ENCODE measurements around the gene PRMT7. TPM values are rescaled to one million over a fixed set of nuclear protein-coding genes. Genes with fewer than 3 reads are reported as not detected.

The PRMT7 gene
- total RNA-seq, 1 donor from 2014 or later = 80.5 TPM

DNA sequence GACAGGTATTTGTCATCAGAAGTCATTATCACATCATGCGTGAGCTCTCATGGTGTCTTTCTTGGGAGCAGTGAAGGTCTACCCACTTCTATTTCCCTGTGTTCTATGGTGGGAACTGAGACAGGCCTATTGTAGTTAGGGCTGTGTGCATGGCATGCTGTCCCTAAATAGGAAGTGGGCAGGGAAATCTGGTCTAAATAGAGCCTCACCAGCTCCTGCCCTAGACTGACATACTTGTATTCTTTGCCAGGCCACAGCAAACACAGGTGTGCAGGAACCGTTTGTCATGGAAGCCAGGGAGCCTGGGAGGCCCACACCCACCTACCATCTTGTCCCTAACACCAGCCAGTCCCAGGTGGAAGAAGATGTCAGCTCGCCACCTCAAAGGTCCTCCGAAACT lies 36.4 kb upstream of the PRMT7 start:
- H3K4me1 Mint-ChIP-seq (ENCODE audit: low read depth) = peaks cover 60% of the 10 kb centered on the region
- no peak for DNase-seq (ENCODE audit: low spot score)
- intact Hi-C loops (cut with micrococcal nuclease) = no loop called here
- H3K27ac Mint-ChIP-seq = peak overlapping the region; percentile 63
- no peaks in the 10 kb centered on the region for H3K9me3 Mint-ChIP-seq
- H3K27me3 Mint-ChIP-seq (ENCODE audit: low read depth) = no peaks in the 10 kb centered on the region
- H3K36me3 Mint-ChIP-seq (ENCODE audit: low read depth) = peaks cover 77% of the 10 kb centered on the region
- H3K4me3 Mint-ChIP-seq (ENCODE audit: low read depth) = peak overlapping the region; percentile 33

DNA sequence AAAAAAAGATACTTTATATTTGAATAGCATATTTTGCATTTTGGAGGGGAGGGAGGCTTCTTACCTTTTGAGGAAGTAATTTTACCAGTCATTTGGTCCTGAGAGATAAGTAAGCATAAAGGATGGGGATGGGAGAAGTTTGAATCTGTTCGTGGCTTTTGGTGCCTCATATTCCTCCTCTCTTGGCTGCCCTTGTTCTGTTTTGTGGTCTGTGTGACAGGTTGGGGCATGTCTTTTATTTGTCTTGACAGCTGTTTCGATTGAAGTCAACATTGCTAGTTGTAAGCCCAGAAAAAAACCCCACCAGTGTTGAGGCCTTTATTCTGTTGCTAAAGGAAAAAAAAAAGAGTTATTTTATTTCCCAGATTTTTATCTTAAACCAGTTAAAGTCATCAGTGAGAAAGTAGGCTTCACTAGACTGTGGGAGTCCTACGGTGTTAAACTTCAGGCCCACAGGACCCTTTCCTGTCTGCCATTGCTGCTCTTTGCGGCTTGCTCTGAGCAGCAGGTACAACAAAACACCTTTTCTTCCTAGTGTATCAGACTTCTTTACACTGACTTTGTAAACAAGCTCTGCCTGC lies 35.1 kb upstream of the PRMT7 start:
- H3K4me3 Mint-ChIP-seq (ENCODE audit: low read depth) = peak overlapping the region; percentile 44
- H3K27ac Mint-ChIP-seq = peak overlapping the region; percentile 76
- H3K36me3 Mint-ChIP-seq (ENCODE audit: low read depth) = peaks cover 72% of the 10 kb centered on the region
- no peaks in the 10 kb centered on the region for H3K9me3 Mint-ChIP-seq
- H3K4me1 Mint-ChIP-seq (ENCODE audit: low read depth) = peaks cover 51% of the 10 kb centered on the region
- DNase-seq (ENCODE audit: low spot score) = peak; percentile 31
- intact Hi-C loops (cut with micrococcal nuclease) = loop anchor here (1.0 kb wide), 2 partner anchors 9 to 10 kb away; no protein-coding TSS in a partner anchor
- H3K27me3 Mint-ChIP-seq (ENCODE audit: low read depth) = no peaks in the 10 kb centered on the region

DNA sequence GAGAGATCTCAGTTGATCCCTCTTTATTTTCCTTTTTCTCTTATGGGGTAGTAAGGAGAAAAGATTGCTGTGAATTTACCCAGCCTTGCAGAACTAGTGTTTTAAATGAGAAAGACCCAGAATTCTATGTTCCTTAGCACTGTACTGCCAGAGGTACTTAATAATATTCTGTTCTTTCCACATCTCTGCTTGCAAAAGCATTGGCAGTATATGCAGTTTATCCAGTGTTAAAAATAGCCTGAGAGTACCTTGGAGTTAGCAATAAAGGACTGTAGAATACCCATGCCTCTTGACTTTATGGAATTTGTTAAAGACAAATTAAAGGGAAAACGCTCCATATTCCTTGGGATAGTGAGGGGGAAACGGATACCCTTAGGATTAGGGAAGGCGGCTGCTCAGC lies 34.6 kb upstream of the PRMT7 start:
- intact Hi-C loops (cut with micrococcal nuclease) = loop anchor here (1.0 kb wide), 1 partner anchor 8 kb away; no protein-coding TSS in a partner anchor
- H3K36me3 Mint-ChIP-seq (ENCODE audit: low read depth) = peaks cover 72% of the 10 kb centered on the region
- H3K27me3 Mint-ChIP-seq (ENCODE audit: low read depth) = no peaks in the 10 kb centered on the region
- no peak for DNase-seq (ENCODE audit: low spot score)
- H3K4me3 Mint-ChIP-seq (ENCODE audit: low read depth) = peak overlapping the region; percentile 44
- peaks cover 50% of the 10 kb centered on the region for H3K4me1 Mint-ChIP-seq (ENCODE audit: low read depth)
- H3K9me3 Mint-ChIP-seq = no peaks in the 10 kb centered on the region
- peak overlapping the region; percentile 76 for H3K27ac Mint-ChIP-seq

GRCh38 chr16:68279726-68280558 lies 30.9 kb upstream of the PRMT7 start:
- intact Hi-C loops (cut with micrococcal nuclease) = loop anchor here (10.0 kb wide), 1 partner anchor 195 kb away; the partner anchor contains the start of gene NFATC3
- no peaks in the 10 kb centered on the region for H3K27me3 Mint-ChIP-seq (ENCODE audit: low read depth)

DNA sequence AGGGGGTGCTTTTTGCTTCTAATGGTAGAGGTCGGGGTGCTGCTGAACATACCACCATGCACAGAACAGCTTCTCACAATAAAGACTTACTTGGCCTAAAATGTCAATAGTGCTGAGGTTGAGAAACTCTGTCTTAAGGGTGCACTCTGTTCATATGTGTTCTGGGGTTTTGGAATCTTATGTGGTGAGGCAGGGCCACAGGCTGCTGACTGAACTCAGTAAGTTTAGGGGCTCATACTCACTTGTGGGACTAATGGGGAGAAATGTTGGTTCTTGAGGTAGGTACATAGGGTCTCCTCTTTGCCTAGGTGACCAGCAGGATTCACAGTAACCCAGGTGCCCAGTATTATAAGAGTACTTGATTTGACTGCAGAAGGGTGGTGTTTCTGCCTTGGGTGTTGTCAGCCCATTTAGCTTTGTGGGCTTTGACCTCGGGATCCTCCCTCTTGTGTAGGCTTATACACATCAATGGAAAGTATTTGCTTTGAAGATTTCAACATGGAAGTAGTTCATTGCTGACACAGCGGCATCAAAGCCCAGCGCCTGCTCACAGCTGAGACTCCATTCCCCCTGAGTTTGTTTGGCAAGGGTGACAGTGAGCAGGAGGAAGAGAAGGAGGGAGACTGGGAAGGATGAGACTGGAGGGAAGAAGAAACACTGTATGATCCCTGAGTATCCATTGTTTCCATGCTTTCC lies 29.3 kb upstream of the PRMT7 start:
- H3K4me3 Mint-ChIP-seq (ENCODE audit: low read depth) = no peak overlapping the region
- intact Hi-C loops (cut with micrococcal nuclease) = loop anchor here (10.0 kb wide), 1 partner anchor 197 kb away; the partner anchor contains the start of gene NFATC3
- no peaks in the 10 kb centered on the region for H3K9me3 Mint-ChIP-seq
- H3K36me3 Mint-ChIP-seq (ENCODE audit: low read depth) = peaks cover 69% of the 10 kb centered on the region
- no peaks in the 10 kb centered on the region for H3K27me3 Mint-ChIP-seq (ENCODE audit: low read depth)
- peaks cover 56% of the 10 kb centered on the region for H3K4me1 Mint-ChIP-seq (ENCODE audit: low read depth)
- H3K27ac Mint-ChIP-seq = peak overlapping the region; percentile 86
- DNase-seq (ENCODE audit: low spot score) = no peak

More at GRCh38 chr16:68279726-68280558, 30.9 kb upstream of the PRMT7 start:
- DNase-seq (ENCODE audit: low spot score) = no peak
- Mint-ChIP-seq H3K27ac (peak overlapping the region; percentile 61), H3K9me3 (no peaks in the 10 kb centered on the region), H3K36me3 (ENCODE audit: low read depth) (peaks cover 74% of the 10 kb centered on the region), H3K4me1 (ENCODE audit: low read depth) (peaks cover 54% of the 10 kb centered on the region), H3K4me3 (ENCODE audit: low read depth) (no peak overlapping the region)

DNA sequence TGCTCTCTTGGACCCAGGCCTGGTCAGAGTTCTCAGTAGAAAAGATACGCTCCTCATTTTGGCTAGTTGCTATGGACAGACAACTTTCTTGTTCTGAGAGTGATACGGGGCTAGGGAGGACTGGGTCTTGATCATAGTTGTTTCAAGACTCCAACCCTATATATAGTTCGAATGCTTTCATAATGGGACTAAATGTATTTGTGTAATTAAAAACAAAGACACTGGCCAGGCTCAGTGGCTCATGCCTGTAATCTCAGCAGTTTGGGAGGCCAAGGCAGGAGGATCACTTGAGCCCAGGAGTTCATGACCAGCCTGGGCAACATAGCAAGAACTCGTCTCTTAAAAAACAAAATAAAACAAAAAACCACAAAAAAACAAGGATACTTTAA lies 28.8 kb upstream of the PRMT7 start:
- DNase-seq (ENCODE audit: low spot score) = no peak
- peaks cover 59% of the 10 kb centered on the region for H3K4me1 Mint-ChIP-seq (ENCODE audit: low read depth)
- H3K4me3 Mint-ChIP-seq (ENCODE audit: low read depth) = no peak overlapping the region
- H3K27ac Mint-ChIP-seq = peak overlapping the region; percentile 86
- peaks cover 70% of the 10 kb centered on the region for H3K36me3 Mint-ChIP-seq (ENCODE audit: low read depth)
- intact Hi-C loops (cut with micrococcal nuclease) = loop anchor here (10.0 kb wide), 1 partner anchor 197 kb away; the partner anchor contains the start of gene NFATC3
- H3K9me3 Mint-ChIP-seq = no peaks in the 10 kb centered on the region
- no peaks in the 10 kb centered on the region for H3K27me3 Mint-ChIP-seq (ENCODE audit: low read depth)

GRCh38 chr16:68283346-68283745 lies 27.5 kb upstream of the PRMT7 start:
- Mint-ChIP-seq H3K27ac (peak overlapping the region; percentile 76), H3K4me1 (ENCODE audit: low read depth) (peaks cover 71% of the 10 kb centered on the region), H3K27me3 (ENCODE audit: low read depth) (no peaks in the 10 kb centered on the region), H3K36me3 (ENCODE audit: low read depth) (peaks cover 78% of the 10 kb centered on the region), H3K9me3 (no peaks in the 10 kb centered on the region), H3K4me3 (ENCODE audit: low read depth) (peak overlapping the region; percentile 54)
- DNase-seq (ENCODE audit: low spot score) = no peak
- intact Hi-C loops (cut with micrococcal nuclease) = loop anchor here (10.0 kb wide), 1 partner anchor 199 kb away; the partner anchor contains the start of gene NFATC3

DNA sequence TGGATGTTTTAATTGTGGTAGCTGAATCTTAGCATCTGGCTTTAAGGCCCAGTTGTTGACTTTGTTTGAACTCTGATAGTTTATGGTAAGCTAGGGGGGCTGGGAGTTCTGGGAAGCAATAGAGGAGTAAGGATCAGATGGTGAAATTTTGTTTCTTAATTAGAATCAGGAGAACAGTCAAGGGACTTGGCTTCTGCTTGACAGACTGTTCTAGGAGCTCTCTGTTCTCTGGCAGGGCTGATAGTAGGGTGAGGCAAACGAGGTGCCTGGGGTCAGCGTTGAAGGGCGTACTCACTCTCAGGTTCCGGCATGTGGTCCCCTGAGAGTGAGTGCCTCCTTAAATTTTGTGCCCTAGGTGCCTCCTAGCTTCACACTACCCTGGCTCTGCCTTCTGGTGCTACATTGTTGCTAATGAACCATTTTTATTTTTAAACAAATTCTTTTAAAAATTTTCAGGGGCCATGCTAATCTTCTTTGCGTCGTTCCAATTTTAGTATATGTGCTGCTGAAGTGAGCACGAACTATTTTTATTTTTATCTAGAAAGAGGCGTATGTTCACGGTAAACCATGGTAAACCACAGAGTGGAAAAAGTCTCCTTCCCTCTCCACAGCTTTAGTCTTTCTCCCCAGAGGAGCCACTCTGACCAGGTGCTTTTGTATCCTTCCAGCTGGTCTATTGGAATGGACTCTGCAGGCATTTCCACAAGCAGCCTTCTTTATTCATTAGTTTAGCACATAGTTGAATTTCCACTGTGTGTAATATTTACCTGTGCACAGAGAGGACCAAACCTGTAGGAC lies 26.8 kb upstream of the PRMT7 start:
- DNase-seq (ENCODE audit: low spot score) = no peak
- Mint-ChIP-seq H3K4me1 (ENCODE audit: low read depth) (peaks cover 73% of the 10 kb centered on the region), H3K36me3 (ENCODE audit: low read depth) (peaks cover 80% of the 10 kb centered on the region), H3K9me3 (no peaks in the 10 kb centered on the region), H3K27me3 (ENCODE audit: low read depth) (no peaks in the 10 kb centered on the region), H3K27ac (peak overlapping the region; percentile 76), H3K4me3 (ENCODE audit: low read depth) (peak overlapping the region; percentile 54)
- intact Hi-C loops (cut with micrococcal nuclease) = loop anchor here (1.0 to 10.0 kb wide), 2 partner anchors 8 to 199 kb away; partner anchors contain the start of gene NFATC3

GRCh38 chr16:68284847-68285246 lies 26.0 kb upstream of the PRMT7 start:
- Mint-ChIP-seq H3K4me3 (ENCODE audit: low read depth) (peak overlapping the region; percentile 54), H3K4me1 (ENCODE audit: low read depth) (peaks cover 79% of the 10 kb centered on the region), H3K27ac (peak overlapping the region; percentile 76), H3K27me3 (ENCODE audit: low read depth) (no peaks in the 10 kb centered on the region), H3K9me3 (no peaks in the 10 kb centered on the region), H3K36me3 (ENCODE audit: low read depth) (peaks cover 79% of the 10 kb centered on the region)
- DNase-seq (ENCODE audit: low spot score) = no peak
- intact Hi-C loops (cut with micrococcal nuclease) = loop anchor here (1.0 to 10.0 kb wide), 2 partner anchors 9 to 200 kb away; partner anchors contain the start of gene NFATC3

- Mint-ChIP-seq H3K27ac (peak overlapping the region; percentile 81), H3K27me3 (ENCODE audit: low read depth) (no peaks in the 10 kb centered on the region), H3K4me3 (ENCODE audit: low read depth) (peak overlapping the region; percentile 70), H3K4me1 (ENCODE audit: low read depth) (peaks cover 84% of the 10 kb centered on the region), H3K9me3 (no peaks in the 10 kb centered on the region), H3K36me3 (ENCODE audit: low read depth) (peaks cover 84% of the 10 kb centered on the region)
- intact Hi-C loops (cut with micrococcal nuclease) = loop anchor here (10.0 kb wide), 1 partner anchor 201 kb away; the partner anchor contains the start of gene NFATC3
- DNase-seq (ENCODE audit: low spot score) = no peak
Measured at GRCh38 chr16:68285683-68286082, 25.1 kb upstream of the PRMT7 start.

- Mint-ChIP-seq H3K4me1 (ENCODE audit: low read depth) (peaks cover 85% of the 10 kb centered on the region), H3K27ac (peak overlapping the region; percentile 81), H3K36me3 (ENCODE audit: low read depth) (peaks cover 84% of the 10 kb centered on the region), H3K9me3 (no peaks in the 10 kb centered on the region), H3K4me3 (ENCODE audit: low read depth) (peak overlapping the region; percentile 70), H3K27me3 (ENCODE audit: low read depth) (no peaks in the 10 kb centered on the region)
- DNase-seq (ENCODE audit: low spot score) = no peak
- intact Hi-C loops (cut with micrococcal nuclease) = loop anchor here (10.0 kb wide), 1 partner anchor 202 kb away; the partner anchor contains the start of gene NFATC3
Measured at GRCh38 chr16:68286153-68287074, 24.4 kb upstream of the PRMT7 start.
